Stimulated activated CD4-positive, alpha-beta T cell treated with anti-CD3 and anti-CD28 coated beads, Interleukin-2, amount 100 ng/mL, for 24 hours (primary cell): ENCODE data around the gene AP2M1.
"Not testable (repeated sequence)": the region's sequence is repeated elsewhere in the genome, so short reads cannot be mapped to it uniquely, and the experiment has no call there.

Source experiments
- DNase-seq, 2 donors: peaks; one replicate each; pipeline ENCODE4 v3.0.0-alpha.2; 2020

AP2M1 gene

DNA sequence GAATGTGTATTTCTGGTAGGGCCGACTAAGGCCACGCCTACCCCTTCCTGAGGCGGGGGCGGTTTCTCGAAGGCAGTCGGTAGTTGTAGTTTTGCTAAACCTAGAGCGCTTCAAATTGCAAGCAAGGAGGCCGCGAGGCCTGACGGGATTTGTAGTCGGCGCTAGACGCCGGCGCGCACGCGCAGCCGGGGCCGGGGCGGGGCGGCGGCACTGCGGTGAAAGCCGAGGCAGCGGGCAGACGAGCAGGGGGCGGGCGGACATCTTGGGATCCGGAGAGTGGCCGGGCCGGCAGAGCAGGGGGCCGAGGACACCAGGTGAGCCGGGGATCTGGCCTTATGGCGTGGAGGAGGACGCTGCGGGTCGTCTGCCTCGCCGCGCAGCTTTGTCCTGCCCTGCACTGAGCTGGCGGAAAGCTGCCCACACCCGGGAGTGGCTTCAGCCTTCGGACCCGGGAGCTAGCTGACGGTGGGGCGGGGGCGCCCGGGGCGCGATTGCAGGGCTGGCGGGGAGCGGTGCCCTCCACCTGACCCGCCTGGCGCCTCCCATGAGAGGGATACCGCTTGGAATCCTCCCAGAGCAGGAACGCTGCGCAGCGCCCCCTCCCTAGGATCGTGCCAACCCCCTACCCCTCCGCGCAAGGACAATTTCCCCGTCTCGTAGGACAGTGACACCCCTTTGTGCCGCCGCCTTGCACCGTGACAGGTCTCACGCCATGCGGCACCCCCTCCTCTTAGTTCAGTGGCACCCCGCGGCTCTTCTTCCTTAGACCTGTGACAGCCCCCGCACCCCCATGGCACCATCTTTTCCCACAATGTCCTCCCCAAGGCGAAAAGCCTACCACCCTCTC, at the start of gene AP2M1:
Gene AP2M1, plus strand, starts transcription at position 210 of the 847 bp plus-strand sequence. CDS start 2,139 bp downstream, outside the sequence.
- DNase-seq, result peak; percentile 97

- no peak for DNase-seq
Measured at GRCh38 chr3:184126006-184126405, 48.6 kb upstream of the AP2M1 start.

GRCh38 chr3:184129012-184129411, 45.6 kb upstream of the AP2M1 start:
- DNase-seq, result no peak

GRCh38 chr3:184132945-184133344, 41.7 kb upstream of the AP2M1 start:
- DNase-seq, result no peak

- peak; percentile 68 to 75 for DNase-seq
Measured at GRCh38 chr3:184133840-184134745, 40.6 kb upstream of the AP2M1 start.

DNA sequence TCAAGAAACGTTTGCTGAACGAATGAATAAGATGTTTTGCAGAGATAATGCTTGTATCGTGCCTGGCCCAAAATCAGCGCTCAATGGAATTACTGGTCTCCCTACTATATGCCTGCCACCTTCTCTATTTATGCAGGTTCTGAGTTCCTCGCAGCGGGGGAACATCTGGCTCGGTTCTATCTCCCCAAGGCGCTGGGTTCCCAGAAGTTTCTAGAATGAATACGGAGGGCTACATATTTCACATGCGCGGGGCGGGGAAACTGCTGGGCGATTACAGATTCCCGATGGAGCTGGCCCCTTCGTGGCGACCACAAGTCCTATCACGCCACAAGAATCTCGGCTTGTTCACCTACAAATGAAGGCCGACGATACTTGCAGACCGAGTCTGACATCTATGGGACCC, 39.9 kb upstream of the AP2M1 start:
- no peak for DNase-seq

DNA sequence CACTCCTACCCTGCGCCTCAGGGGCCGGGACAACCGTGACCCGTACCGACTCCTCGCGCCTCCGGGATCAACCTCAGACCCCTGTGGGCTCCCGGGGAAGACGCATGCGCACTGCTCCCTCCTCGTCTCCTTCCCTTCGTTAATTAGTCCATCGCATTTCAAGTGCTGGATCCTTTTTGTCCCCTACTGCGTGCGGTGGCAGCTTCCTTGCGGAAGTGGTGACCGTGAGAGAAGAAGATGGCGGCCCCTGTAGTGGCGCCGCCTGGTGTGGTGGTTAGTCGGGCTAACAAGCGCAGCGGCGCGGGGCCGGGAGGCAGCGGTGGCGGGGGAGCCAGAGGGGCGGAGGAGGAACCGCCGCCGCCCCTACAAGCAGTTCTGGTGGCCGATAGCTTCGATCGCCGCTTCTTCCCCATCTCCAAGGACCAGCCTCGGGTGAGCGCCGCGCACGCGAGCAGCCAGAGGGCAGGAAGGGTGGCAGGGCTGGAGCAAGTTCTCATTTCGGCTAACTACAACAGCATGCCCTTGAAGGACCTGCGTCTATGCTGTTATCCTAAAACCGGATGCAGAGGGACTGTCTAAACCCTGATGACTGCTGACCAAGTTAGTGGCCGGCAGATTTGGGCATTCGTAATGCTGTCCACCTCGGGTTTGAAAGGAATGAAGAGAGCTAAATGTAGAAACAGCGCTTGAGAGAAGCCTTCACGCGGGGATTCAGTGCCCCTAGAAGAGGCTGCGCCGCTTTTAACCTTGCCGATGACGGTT, 39.3 kb upstream of the AP2M1 start, which contains the start of gene EIF2B5:
Gene EIF2B5, plus strand, starts transcription at position 210 of the 762 bp plus-strand sequence. Its CDS starts 28 bp downstream, at position 238.
- peak; percentile 88 to 89 for DNase-seq

DNA sequence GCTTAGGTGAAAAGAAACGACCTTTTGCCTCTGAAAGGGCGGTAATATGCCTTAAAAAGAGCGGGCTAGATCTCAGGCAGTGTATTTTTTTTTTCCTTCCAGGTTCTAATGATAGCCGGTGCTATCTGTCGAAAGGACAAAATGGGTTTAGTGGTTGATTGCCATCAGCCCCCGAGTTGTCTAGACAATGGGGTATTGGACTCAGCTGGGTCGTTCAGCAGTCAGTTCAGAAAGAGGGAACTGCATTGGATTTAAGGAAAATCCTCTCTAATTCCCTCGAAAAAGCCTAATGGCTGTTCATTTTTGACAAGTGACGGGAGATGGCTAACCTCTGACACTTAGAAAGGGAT, 38.8 kb upstream of the AP2M1 start:
- DNase-seq, result no peak

DNA sequence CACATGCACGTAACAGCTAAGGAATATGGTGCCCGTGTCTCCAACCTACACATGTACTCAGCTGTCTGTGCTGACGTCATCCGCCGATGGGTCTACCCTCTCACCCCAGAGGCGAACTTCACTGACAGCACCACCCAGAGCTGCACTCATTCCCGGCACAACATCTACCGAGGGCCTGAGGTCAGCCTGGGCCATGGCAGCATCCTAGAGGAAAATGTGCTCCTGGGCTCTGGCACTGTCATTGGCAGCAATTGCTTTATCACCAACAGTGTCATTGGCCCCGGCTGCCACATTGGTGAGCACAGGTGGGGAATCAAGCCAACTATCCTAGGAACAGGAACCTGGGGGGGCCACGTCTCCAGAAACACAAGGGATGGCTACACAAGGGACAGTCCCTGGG, 34.2 kb upstream of the AP2M1 start:
- no peak for DNase-seq

- no peak for DNase-seq
Measured at GRCh38 chr3:184142199-184142598, 32.5 kb upstream of the AP2M1 start.

GRCh38 chr3:184143327-184143726, 31.3 kb upstream of the AP2M1 start:
- no peak for DNase-seq

- DNase-seq, result no peak
Measured at GRCh38 chr3:184144505-184144904, 30.1 kb upstream of the AP2M1 start.

GRCh38 chr3:184145111-184145524, 29.5 kb upstream of the AP2M1 start:
- peak in 1 of 2 donors; percentile 21 for DNase-seq

- no peak for DNase-seq
Measured at GRCh38 chr3:184145751-184146270, 28.8 kb upstream of the AP2M1 start.

DNA sequence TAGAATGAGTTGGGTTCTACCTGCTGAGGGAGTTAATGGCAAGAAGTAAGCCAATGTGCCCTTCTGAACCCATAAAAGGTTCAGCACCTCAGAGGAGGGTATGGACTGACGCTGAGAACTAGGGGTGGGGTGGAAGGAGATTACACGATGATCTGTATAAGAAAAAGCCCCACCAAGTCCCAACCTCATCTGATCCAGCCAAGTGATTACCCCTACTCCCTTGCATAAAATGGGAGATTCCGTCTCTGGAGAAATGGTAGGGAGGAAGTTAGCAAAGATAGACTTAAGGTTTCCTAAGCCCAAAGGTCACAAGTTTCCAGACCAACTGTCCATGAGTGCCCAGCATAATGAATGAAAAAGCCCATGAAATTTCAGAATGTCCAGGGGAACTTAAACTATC, 26.6 kb upstream of the AP2M1 start:
- no peak for DNase-seq

DNA sequence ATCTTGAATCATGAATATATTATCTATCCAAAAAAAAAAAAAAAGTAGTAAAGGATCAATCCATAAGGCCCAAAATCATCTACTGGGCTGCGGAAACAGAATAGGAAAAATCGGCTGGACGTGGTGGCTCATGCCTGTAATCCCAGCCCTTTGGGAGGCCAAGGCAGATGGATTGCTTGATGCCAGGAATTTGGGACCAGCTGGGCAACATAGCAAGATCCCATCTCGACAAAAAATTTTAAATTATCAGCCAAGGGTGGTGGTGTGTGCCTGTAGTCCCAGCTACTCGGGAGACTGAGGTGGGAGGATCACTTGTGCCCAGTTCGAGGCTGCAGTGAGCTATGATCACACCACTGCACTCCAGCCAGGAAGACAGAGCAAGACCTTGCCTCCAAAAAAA, 25.5 kb upstream of the AP2M1 start:
- no peak for DNase-seq

GRCh38 chr3:184149770-184150169, 24.9 kb upstream of the AP2M1 start:
- DNase-seq, result not testable (repeated sequence)

DNA sequence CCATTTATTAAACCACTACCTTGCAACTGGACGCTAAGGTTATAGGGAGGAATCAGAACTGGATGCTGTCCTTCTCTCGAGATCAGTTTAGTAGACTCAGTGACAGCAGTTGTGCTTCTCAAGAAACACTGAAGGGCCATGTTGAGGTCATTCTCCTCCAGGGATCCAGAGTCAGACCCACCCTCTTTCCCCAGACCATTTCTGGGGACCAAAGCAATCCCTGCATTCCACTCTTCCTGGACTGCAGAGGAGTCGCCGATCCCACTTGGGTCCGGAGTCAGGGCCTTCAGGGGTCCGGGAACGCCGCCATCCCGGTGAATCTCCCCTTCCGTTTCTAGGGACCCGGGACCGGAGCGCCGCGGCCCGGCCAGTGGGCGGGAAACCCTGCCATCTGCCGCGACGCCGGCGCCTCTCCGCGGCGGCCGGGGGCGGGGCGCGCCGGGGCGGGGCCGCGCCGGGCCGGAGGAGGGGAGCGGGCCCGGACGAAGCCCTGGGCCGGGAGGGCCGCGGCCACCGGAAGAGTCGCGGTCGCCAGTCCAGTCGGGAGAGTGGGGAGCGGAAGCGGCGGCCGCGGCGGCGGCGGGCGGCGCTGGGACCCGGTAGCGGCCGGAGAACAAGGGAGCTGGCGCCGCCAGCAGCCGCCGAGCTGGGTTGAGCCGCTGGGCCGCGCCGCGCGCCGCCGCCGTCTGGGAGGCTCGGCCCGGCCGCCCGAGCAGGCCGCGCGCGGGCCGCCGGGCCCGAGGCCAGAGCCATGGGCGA, 19.6 kb upstream of the AP2M1 start, which contains the start of gene DVL3:
Gene DVL3, plus strand, starts transcription at position 493 of the 759 bp plus-strand sequence. Its CDS starts 259 bp downstream, at position 752.
- DNase-seq, result peak; percentile 45 to 55

DNA sequence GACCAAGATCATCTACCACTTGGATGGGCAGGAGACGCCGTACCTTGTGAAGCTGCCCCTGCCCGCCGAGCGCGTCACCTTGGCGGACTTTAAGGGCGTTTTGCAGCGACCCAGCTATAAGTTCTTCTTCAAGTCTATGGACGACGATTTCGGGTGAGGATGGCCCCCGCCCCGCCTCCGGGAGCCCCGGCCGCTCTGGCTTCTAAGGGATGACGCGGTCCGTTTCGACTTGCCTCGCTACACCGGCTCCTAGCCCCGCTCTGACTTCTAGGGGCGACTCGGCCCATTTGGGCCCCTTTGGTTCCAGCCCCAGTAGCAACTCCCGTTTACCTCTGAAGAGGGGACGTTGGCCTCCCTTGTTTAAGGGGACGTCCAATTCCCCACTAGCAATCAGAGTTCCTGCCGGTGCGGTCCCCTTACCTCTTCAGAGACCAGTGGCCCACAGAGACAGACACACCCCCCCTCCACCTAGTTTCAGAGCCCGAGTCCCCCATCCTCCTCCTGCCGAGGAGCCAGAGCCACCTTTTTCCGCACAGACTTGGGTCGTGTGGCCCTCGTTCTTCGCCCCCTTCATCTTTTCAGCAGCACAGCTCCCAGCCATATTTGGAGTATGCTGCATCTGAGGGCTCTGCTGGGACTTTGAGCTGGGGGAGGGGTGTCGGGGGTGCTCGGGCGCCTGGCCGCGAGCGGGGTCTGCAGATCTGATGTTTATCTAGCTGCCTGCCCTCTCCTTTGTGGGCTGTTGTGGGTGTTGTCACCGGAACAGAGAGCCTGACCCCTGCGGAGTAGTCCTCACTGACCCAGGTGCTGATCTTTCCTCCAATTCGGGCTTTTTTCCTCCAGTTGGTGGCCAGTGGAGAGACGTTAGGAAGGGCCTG, 18.8 kb upstream of the AP2M1 start:
- peak; percentile 60 to 68 for DNase-seq

DNA sequence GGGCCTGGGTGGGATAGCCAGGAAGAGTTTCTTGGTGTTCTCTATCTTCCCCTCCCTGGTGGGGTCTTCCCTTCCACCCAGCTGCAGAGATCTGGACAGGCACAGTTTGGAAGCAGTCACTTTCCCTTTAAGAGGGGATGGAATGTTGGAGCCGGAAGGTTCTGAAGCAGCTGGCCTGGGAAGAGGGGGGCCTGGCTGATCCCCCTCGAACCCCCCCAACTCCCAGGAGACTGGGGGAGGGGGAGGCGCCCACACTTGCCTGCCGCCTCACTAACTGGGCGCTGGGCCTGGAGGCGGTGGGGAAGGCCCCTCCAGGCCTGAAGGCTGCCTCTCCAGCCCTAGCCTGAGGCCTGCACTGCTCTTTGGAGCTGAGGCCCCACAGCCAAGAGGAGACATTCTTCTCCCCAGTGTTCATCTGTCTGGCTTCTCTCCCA, 18.1 kb upstream of the AP2M1 start:
- no peak for DNase-seq

DNA sequence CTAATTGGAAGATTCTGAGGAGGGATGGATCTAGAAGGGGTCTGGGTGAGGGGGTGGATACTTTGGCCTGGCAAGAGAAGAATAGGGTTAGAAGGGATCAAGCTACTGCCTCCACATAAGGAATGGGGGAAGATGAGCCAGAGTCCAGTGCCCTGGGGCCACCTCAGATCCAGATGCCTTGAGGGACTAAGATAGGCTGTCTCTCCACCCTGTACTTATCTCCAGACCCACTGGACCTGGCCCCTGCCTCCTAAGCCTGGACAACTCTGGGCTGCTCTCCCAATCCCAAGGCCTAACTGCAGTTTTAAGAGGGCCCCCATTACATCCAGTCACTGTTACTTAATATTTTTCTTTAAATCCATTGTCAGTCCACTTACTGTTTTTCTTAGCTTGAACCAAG, 17.4 kb upstream of the AP2M1 start:
- no peak for DNase-seq
